ENCODE measurements around the gene PIGC. TPM values are rescaled to one million over a fixed set of nuclear protein-coding genes. Genes with fewer than 3 reads are reported as not detected.

Gene PIGC
- total RNA-seq, 1 donor from 2014 or later = 28.6 TPM

- H3K4me1 Mint-ChIP-seq (ENCODE audit: low read depth) = peaks cover 34% of the 10 kb centered on the region
- H3K36me3 Mint-ChIP-seq (ENCODE audit: insufficient read depth) = no peaks in the 10 kb centered on the region
- peak; percentile 83 for TF ChIP-seq CTCF (IDR thresholded peaks at IDR 0.05; ENCODE audit: unreplicated experiment)
- no peaks in the 10 kb centered on the region for H3K9me3 Mint-ChIP-seq (ENCODE audit: low read depth)
- peak overlapping the region; percentile 46 for H3K27ac Mint-ChIP-seq
- no peak overlapping the region for H3K4me3 Mint-ChIP-seq (ENCODE audit: low read depth)
- peaks cover 13% of the 10 kb centered on the region for H3K27me3 Mint-ChIP-seq
- DNase-seq (ENCODE audit: low spot score, unreplicated experiment) = peak; percentile 31
Measured at GRCh38 chr1:172449585-172450523, 6.0 kb upstream of the PIGC start.

- Mint-ChIP-seq H3K27me3 (peaks cover 7% of the 10 kb centered on the region), H3K4me3 (ENCODE audit: low read depth) (no peak overlapping the region), H3K27ac (no peak overlapping the region), H3K4me1 (ENCODE audit: low read depth) (peaks cover 38% of the 10 kb centered on the region), H3K9me3 (ENCODE audit: low read depth) (no peaks in the 10 kb centered on the region), H3K36me3 (ENCODE audit: insufficient read depth) (no peaks in the 10 kb centered on the region)
- no peak for TF ChIP-seq CTCF (IDR thresholded peaks at IDR 0.05; ENCODE audit: unreplicated experiment)
- DNase-seq (ENCODE audit: low spot score, unreplicated experiment) = no peak
Measured at GRCh38 chr1:172448995-172449584, 5.2 kb upstream of the PIGC start.

GRCh38 chr1:172447641-172448040, 3.8 kb upstream of the PIGC start:
- Mint-ChIP-seq H3K27me3 (peaks cover 3% of the 10 kb centered on the region), H3K9me3 (ENCODE audit: low read depth) (no peaks in the 10 kb centered on the region), H3K4me1 (ENCODE audit: low read depth) (peaks cover 35% of the 10 kb centered on the region), H3K36me3 (ENCODE audit: insufficient read depth) (no peaks in the 10 kb centered on the region), H3K27ac (no peak overlapping the region), H3K4me3 (ENCODE audit: low read depth) (no peak overlapping the region)
- TF ChIP-seq CTCF (IDR thresholded peaks at IDR 0.05; ENCODE audit: unreplicated experiment) = no peak
- DNase-seq (ENCODE audit: low spot score, unreplicated experiment) = no peak

DNA sequence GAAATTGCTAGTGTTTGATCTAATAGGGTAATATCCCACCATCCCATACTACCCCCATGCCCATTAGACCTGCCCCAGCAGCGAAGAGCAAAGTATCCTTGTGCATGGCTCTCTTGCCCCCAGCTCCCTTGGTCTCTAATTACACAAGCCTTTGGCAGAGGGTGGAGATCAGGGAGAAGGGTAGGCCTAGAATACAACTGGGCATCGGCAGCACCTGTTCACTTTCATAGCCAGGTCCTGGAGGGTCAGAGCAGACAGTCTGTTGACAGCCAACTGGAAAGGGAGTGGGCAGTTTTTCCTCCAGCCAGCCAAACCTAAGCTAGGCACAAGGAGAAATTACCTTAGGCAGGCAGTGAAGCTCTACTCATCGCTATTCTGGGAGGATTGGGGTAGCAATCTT, 2.7 kb upstream of the PIGC start:
- Mint-ChIP-seq H3K4me1 (ENCODE audit: low read depth) (peaks cover 35% of the 10 kb centered on the region), H3K9me3 (ENCODE audit: low read depth) (no peaks in the 10 kb centered on the region), H3K36me3 (ENCODE audit: insufficient read depth) (peaks cover 9% of the 10 kb centered on the region), H3K27me3 (peaks cover 3% of the 10 kb centered on the region), H3K4me3 (ENCODE audit: low read depth) (no peak overlapping the region), H3K27ac (no peak overlapping the region)
- no peak for DNase-seq (ENCODE audit: low spot score, unreplicated experiment)
- no peak for TF ChIP-seq CTCF (IDR thresholded peaks at IDR 0.05; ENCODE audit: unreplicated experiment)

GRCh38 chr1:172442843-172443565, 865 bp downstream of the PIGC start:
- Mint-ChIP-seq H3K27ac (peak overlapping the region; percentile 85), H3K9me3 (ENCODE audit: low read depth) (no peaks in the 10 kb centered on the region), H3K36me3 (ENCODE audit: insufficient read depth) (peaks cover 19% of the 10 kb centered on the region), H3K4me1 (ENCODE audit: low read depth) (peaks cover 16% of the 10 kb centered on the region), H3K4me3 (ENCODE audit: low read depth) (peak overlapping the region; percentile 84), H3K27me3 (no peaks in the 10 kb centered on the region)
- no peak for DNase-seq (ENCODE audit: low spot score, unreplicated experiment)
- no peak for TF ChIP-seq CTCF (IDR thresholded peaks at IDR 0.05; ENCODE audit: unreplicated experiment)
